HG03139 (cell line): ENCODE measurements around the gene D2HGDH.
"Not testable (repeated sequence)": the region's sequence is repeated elsewhere in the genome, so short reads cannot be mapped to it uniquely, and the experiment has no call there.

ENCODE experiments used
- ATAC-seq: cut with Tn5 transposase; IDR thresholded peaks from one replicate; pipeline ENCODE4 v1.9.1; 2021; ENCODE audit not compliant: unreplicated experiment

The D2HGDH gene

DNA sequence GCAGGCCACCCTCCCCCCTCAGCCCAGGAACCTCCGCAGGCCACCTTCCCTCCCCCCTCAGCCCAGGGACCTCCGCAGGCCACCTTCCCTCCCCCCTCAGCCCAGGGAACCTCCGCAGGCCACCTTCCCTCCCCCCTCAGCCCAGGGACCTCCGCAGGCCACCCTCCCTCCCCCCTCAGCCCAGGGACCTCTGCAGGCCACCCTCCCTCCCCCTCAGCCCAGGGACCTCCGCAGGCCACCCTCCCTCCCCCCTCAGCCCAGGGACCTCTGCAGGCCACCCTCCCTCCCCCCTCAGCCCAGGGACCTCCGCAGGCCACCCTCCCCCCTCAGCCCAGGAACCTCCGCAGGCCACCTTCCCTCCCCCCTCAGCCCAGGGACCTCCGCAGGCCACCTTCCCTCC, 71.8 kb downstream of the D2HGDH start:
- not testable (repeated sequence) for ATAC-seq

DNA sequence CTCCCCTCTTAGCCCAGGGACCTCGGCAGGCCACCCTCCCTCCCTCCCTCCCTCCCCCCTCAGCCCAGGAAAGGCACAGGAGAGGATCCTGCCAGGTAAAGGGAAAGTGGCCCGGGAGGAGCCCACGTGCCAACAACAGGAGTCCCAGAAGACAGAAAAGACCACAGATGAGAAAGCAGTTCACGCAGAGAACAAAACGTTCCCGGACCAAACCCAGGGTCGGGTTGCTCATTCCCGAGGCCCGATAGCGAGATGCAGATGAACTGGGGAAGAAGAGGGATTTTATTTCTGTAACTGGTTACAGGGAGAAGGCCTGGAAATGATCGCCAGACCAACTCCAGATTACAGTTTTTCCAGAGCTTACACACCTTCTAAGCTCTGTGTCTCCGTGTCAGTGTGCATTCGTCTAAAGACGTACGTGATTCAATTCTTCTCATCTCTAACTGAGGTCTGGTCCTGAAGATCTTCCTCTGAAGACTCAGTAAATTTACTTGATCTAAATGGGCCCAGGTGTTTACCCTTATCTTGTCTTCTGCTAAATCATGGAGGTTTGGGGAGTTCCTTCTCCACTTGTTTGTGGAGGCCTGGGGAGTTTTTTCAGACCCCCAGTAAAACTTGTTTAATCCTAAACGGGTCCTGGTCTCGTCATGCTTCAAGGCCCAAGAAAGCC, 73.8 kb downstream of the D2HGDH start:
- no peak for ATAC-seq

DNA sequence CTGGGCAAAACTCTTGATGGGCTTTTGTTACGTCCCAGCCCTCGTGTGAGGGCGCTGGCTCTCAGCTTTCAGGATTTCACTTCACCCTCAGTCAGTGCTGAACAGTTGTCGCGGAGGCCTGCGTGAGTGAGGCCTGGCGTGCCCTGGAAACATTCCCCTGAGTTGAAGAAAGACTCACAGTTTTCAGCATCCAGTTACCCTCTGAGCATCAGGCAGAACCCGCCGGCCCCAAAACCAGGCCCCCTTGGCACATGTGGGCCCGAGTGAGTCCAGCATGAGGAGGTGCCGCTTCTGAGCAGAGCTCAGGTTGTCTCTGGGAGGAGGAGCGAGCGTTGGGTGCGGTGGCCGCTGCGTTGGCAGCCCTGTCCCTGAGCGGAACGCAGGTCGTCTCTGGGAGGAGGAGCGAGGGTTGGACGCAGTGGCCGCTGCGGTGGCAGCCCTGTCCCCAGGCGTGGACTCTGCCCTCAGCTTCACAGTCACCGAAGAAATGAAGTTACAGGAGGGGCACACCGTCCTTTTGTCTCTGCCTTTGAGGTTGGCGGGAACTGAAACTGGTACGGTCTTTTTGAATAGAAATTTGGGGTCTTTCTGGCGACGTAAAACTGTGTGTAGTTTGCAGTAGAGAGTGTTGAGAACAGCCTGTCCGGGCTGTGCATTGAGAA, 74.4 kb downstream of the D2HGDH start, which contains the start of gene NEU4:
Gene NEU4, plus strand, starts transcription at position 473 of the 662 bp plus-strand sequence. CDS start 5,292 bp downstream, outside the sequence.
- ATAC-seq = no peak

- no peak for ATAC-seq
Observed at GRCh38 chr2:241809383-241810306, 75.2 kb downstream of the D2HGDH start.

DNA sequence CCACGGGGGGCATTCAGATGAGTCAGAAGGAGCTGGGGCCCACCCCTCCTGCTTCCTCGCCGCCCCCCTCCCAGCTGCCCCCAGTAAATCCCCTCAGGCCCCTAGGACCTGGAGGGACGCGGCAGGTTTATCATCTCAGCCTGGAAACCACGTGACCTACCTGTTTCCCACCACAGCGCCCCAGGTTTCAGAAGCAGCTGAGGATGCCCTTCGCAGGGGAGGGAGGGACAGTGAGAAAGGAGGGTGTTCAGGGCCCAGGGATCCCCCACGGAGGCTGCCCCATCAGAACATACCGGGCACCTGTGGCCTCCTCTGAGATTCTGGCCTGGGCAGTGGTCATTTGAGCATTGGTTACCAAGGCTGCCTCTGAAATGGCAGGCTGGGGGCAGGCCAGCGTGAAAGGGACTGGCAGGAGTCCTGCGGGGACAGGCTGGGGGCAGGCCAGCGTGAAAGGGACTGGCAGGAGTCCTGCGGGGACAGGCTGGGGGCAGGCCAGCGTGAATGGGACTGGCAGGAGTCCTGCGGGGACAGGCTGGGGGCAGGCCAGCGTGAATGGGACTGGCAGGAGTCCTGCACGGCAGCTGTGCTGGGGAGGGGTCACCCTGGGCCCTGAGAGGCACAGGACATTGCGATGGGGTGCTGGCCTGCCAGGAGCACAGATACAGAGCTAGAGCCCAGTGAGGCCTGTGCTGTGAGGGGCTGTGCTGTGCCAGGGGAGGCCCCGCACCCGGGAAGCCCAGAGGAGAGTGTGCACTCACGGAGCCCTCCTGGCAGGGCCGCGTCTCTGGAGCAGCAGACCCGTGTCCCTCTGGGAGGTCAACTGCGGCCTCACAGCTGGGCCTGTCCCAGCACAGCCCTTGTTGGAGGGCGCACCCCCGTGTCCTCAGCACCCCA, 76.1 kb downstream of the D2HGDH start:
- ATAC-seq = no peak

DNA sequence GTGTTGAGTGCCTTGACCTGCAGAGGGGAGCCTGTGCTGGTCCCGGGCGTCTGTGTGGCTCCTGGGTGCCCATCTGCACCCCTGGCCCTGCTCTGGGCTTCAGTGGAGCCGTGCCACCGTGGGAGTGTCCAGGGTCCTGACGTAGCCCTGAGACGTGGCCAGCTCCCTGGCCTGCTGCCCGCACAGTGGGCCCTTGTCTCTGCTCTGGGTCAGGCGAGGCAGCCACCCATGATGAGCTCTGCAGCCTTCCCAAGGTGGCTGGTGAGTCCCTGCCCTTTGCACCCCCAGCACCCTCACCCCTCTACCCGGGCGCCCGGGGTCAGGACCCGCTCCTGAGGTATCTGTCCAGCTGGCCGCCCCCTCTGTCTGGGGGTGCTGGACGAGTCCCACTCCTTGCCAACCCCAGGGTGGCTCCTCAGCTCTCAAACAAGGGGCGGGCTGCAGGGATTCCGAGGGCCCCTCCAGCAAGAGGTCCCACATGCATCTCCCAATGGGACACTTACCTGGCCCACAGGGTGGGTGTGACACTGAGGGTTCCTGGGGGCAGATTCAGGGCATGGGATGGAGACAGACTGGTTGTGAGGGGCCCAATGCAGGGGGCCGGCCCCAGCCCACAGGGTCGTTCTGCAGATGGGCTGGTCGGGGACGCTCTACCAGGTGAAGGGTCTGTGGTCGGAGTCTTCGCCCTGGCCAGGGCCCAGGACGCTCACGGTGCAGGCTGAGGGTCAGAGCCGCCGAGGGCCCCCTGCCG, 76.9 kb downstream of the D2HGDH start:
- ATAC-seq = no peak

DNA sequence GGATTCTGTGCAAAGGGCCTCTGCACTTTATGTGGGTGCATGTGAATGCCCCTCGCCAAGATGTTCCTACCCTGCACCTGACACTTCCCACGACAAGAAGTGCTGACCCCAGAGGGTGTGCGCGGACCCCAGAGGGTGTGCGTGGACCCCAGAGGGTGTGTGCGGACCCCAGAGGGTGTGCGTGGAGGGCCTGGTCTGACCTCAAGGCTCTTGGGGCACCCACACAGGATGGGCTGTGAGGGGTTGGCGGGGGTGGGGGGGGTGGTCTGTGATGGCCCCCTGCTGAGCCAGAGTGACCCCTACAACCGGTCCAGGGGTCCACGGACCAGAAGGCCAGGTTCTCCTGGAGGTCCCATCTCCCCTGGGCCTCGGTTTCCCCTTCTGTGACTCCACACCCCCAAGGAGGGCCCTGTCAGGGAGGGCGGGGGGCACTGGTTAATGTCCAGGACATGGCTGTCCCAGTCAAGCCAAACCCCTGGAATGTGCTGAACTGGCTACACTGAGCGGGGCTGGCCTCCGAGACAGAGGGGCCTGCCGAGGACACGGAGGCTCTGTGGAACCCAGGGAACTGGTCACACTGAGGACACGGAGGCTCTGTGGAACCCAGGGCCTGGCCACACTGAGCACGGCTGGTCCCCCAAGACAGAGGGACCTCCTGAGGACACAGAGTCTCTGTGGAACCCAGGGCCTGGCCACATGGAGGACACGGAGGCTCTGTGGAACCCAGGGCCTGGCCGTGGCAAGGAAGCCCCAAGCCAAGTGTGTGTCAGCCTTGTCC, 77.7 kb downstream of the D2HGDH start:
- ATAC-seq = no peak

GRCh38 chr2:241812730-241813643, 78.6 kb downstream of the D2HGDH start:
- no peak for ATAC-seq

GRCh38 chr2:241813644-241814392, 79.4 kb downstream of the D2HGDH start:
- ATAC-seq = no peak

GRCh38 chr2:241814393-241814642, 79.9 kb downstream of the D2HGDH start:
- ATAC-seq = no peak

GRCh38 chr2:241814643-241815476, 80.4 kb downstream of the D2HGDH start:
- ATAC-seq = no peak

- ATAC-seq = no peak
Observed at GRCh38 chr2:241815477-241816430, 81.3 kb downstream of the D2HGDH start.

DNA sequence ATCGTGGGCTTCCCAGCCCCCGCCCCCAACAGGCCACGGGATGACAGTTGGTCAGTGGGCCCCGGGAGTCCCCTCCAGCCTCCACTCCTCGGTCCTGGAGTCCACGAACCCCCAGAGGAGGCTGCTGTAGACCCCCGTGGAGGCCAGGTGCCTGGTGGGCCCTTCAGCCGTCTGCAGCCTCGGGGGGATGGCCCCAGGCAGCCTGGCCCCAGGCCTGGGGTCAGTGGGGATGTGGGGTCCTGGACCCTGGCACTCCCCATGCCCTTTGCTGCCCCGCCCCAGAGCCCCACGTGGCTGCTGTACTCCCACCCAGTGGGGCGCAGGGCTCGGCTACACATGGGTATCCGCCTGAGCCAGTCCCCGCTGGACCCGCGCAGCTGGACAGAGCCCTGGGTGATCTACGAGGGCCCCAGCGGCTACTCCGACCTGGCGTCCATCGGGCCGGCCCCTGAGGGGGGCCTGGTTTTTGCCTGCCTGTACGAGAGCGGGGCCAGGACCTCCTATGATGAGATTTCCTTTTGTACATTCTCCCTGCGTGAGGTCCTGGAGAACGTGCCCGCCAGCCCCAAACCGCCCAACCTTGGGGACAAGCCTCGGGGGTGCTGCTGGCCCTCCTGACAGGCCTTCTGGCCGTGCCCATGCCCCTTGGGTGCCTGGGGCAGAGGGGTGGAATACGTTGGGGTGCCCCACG, 82.1 kb downstream of the D2HGDH start:
- ATAC-seq = no peak

GRCh38 chr2:241817126-241817820, 82.8 kb downstream of the D2HGDH start:
- no peak for ATAC-seq
